NCI-H510A (cell line): Measurements from ENCODE around the gene NCAM1.

Source experiments
- DNase-seq: peaks from one replicate; lab custom pipeline; 2025; lab: John Stamatoyannopoulos, UW

The NCAM1 gene

GRCh38 chr11:113253406-113253805, 292.2 kb downstream of the NCAM1 start:
- DNase-seq = no peak

- DNase-seq = no peak
Measured at GRCh38 chr11:113255096-113255495, 293.9 kb downstream of the NCAM1 start.

GRCh38 chr11:113255741-113256140, 294.5 kb downstream of the NCAM1 start:
- DNase-seq = no peak

GRCh38 chr11:113256431-113257202, 295.4 kb downstream of the NCAM1 start:
- no peak for DNase-seq

- no peak for DNase-seq
Measured at GRCh38 chr11:113260096-113260425, 298.8 kb downstream of the NCAM1 start.

- no peak for DNase-seq
Measured at GRCh38 chr11:113260541-113260940, 299.3 kb downstream of the NCAM1 start.

- DNase-seq = no peak
Measured at GRCh38 chr11:113261709-113262475, 300.7 kb downstream of the NCAM1 start.

GRCh38 chr11:113262594-113262993, 301.4 kb downstream of the NCAM1 start:
- no peak for DNase-seq

GRCh38 chr11:113263458-113264259, 302.4 kb downstream of the NCAM1 start:
- DNase-seq = no peak

GRCh38 chr11:113265362-113265761, 304.1 kb downstream of the NCAM1 start:
- no peak for DNase-seq

GRCh38 chr11:113267493-113267892, 306.3 kb downstream of the NCAM1 start:
- no peak for DNase-seq

GRCh38 chr11:113269096-113269495, 307.9 kb downstream of the NCAM1 start:
- DNase-seq = no peak

- no peak for DNase-seq
Measured at GRCh38 chr11:113269636-113270035, 308.4 kb downstream of the NCAM1 start.

- DNase-seq = no peak
Measured at GRCh38 chr11:113270080-113270479, 308.9 kb downstream of the NCAM1 start.

- no peak for DNase-seq
Measured at GRCh38 chr11:113271551-113272245, 310.5 kb downstream of the NCAM1 start.

- DNase-seq = no peak
Measured at GRCh38 chr11:113272281-113272680, 311.1 kb downstream of the NCAM1 start.

GRCh38 chr11:113272927-113273615, 311.9 kb downstream of the NCAM1 start:
- no peak for DNase-seq

GRCh38 chr11:113273720-113274119, 312.5 kb downstream of the NCAM1 start:
- DNase-seq = no peak

GRCh38 chr11:113274713-113275582, 313.7 kb downstream of the NCAM1 start:
- no peak for DNase-seq

- no peak for DNase-seq
Measured at GRCh38 chr11:113275602-113276001, 314.4 kb downstream of the NCAM1 start.
